ENCODE data around the gene PYGL. TPM values are rescaled to one million over a fixed set of nuclear protein-coding genes. Genes with fewer than 3 reads are reported as not detected.

PYGL gene
- total and polyA plus RNA-seq, 12 donors: 2.9 to 18.6 (median 5.4) TPM

- peak overlapping the region in 9 of 10 donors; percentile 47 to 63 (median 61) for H3K4me3 ChIP-seq
- ATAC-seq (peak in 3 of 8 donors; percentile 10 to 29 (median 14)), DNase-seq (no peak)
- H3K27ac ChIP-seq: peak overlapping the region; percentile 24 to 86 (median 64)
- TF ChIP-seq, protein P1, sequence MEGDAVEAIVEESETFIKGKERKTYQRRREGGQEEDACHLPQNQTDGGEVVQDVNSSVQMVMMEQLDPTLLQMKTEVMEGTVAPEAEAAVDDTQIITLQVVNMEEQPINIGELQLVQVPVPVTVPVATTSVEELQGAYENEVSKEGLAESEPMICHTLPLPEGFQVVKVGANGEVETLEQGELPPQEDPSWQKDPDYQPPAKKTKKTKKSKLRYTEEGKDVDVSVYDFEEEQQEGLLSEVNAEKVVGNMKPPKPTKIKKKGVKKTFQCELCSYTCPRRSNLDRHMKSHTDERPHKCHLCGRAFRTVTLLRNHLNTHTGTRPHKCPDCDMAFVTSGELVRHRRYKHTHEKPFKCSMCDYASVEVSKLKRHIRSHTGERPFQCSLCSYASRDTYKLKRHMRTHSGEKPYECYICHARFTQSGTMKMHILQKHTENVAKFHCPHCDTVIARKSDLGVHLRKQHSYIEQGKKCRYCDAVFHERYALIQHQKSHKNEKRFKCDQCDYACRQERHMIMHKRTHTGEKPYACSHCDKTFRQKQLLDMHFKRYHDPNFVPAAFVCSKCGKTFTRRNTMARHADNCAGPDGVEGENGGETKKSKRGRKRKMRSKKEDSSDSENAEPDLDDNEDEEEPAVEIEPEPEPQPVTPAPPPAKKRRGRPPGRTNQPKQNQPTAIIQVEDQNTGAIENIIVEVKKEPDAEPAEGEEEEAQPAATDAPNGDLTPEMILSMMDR (IDR thresholded peaks at IDR 0.05): no peak
- no peaks in the 10 kb centered on the region for H3K36me3 ChIP-seq
- no peaks in the 10 kb centered on the region for H3K27me3 ChIP-seq
- WGBS, 2 donors: 0 to 8% methylated on average over 1 of the region's 1 CpG
- no peaks in the 10 kb centered on the region for H3K9me3 ChIP-seq
- intact Hi-C loops (cut with DNase I): loop anchor here in 1 of 10 donors (5.0 kb wide), 1 partner anchor 72 kb away; no protein-coding TSS in a partner anchor
- H3K4me1 ChIP-seq: peaks cover 0 to 11% (median 7%) of the 10 kb centered on the region in 9 donors
Observed at GRCh38 chr14:50859296-50859624, 85.0 kb downstream of the PYGL start.

GRCh38 chr14:50856660-50857059, 87.6 kb downstream of the PYGL start:
- Histone ChIP-seq H3K27me3 (no peaks in the 10 kb centered on the region), H3K9me3 (no peaks in the 10 kb centered on the region), H3K27ac (no peak overlapping the region), H3K4me1 (peaks cover 0 to 11% (median 7%) of the 10 kb centered on the region in 9 donors), H3K4me3 (no peak overlapping the region), H3K36me3 (no peaks in the 10 kb centered on the region)
- ATAC-seq (no peak), DNase-seq (no peak)
- intact Hi-C loops (cut with DNase I): loop anchor here in 1 of 10 donors (5.0 kb wide), 1 partner anchor 69 kb away; no protein-coding TSS in a partner anchor
- WGBS, 2 donors: 82 to 83% methylated on average over 5 of the region's 5 CpGs
- TF ChIP-seq, protein P1 (IDR thresholded peaks at IDR 0.05): no peak

GRCh38 chr14:50855558-50855957, 88.7 kb downstream of the PYGL start:
- no peaks in the 10 kb centered on the region for H3K36me3 ChIP-seq
- no peaks in the 10 kb centered on the region for H3K9me3 ChIP-seq
- peaks cover 0 to 11% (median 7%) of the 10 kb centered on the region in 9 donors for H3K4me1 ChIP-seq
- DNase-seq: no peak
- no peak overlapping the region for H3K4me3 ChIP-seq
- TF ChIP-seq, protein P1 (IDR thresholded peaks at IDR 0.05): no peak
- no peak overlapping the region for H3K27ac ChIP-seq
- ATAC-seq: no peak
- intact Hi-C loops (cut with DNase I): loop anchor here in 1 of 10 donors (5.0 kb wide), 1 partner anchor 68 kb away; no protein-coding TSS in a partner anchor
- WGBS, 2 donors: 57 to 71% methylated on average over 1 of the region's 1 CpG
- H3K27me3 ChIP-seq: no peaks in the 10 kb centered on the region

Other genes with a start within 250 kb of the PYGL start
- 10 to 100 TPM; 20.2 to 38.7 (median 26.6) TPM for gene NIN, start 113.3 kb downstream of the PYGL start, total RNA-seq
- gene NIN, start 113.3 kb downstream of the PYGL start, polyA plus RNA-seq: 10 to 100 TPM in 1 of 2 donors, 1 to 10 TPM in 1; 4.0 to 14.3 TPM
- gene ABHD12B, start 72.4 kb downstream of the PYGL start, total RNA-seq: not detected
- not detected for gene ABHD12B, start 72.4 kb downstream of the PYGL start, polyA plus RNA-seq
- gene TRIM9, start 150.6 kb upstream of the PYGL start, total RNA-seq: 1 to 10 TPM in 3 of 10 donors, under 1 TPM in 7; 0.33 to 1.3 (median 0.68) TPM
- under 1 TPM; 0.48 to 0.59 TPM for gene TRIM9, start 150.6 kb upstream of the PYGL start, polyA plus RNA-seq

Data from heart right ventricle (tissue), 16 donors.